Measurements from ENCODE around the gene ADGRG3. TPM values are rescaled to one million over a fixed set of nuclear protein-coding genes. Genes with fewer than 3 reads are reported as not detected.

The ADGRG3 gene
- total RNA-seq, 1 experiment from 2014 or later = 0.46 TPM

DNA sequence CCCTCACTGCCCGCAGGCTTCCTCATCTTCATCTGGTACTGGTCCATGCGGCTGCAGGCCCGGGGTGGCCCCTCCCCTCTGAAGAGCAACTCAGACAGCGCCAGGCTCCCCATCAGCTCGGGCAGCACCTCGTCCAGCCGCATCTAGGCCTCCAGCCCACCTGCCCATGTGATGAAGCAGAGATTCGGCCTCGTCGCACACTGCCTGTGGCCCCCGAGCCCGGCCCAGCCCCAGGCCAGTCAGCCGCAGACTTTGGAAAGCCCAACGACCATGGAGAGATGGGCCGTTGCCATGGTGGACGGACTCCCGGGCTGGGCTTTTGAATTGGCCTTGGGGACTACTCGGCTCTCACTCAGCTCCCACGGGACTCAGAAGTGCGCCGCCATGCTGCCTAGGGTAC lies 4.7 kb upstream of the ADGRG3 start:
- no peaks in the 10 kb centered on the region for H3K79me1 ChIP-seq (ENCODE audit: insufficient read depth, low read depth, low read length, poor library complexity, severe bottlenecking)
- no peak overlapping the region for H4K8ac ChIP-seq (replicated peaks; ENCODE audit: insufficient read length, low read depth, low read length)
- no peaks in the 10 kb centered on the region for H4K20me1 ChIP-seq (ENCODE audit: control insufficient read depth, insufficient read depth, insufficient read length)
- no peak overlapping the region for H3K23ac ChIP-seq (ENCODE audit: insufficient read length, low read depth, low read length)
- no peak overlapping the region for H3K27ac Mint-ChIP-seq
- no peaks in the 10 kb centered on the region for H3K9me3 Mint-ChIP-seq
- TF ChIP-seq, protein P1, sequence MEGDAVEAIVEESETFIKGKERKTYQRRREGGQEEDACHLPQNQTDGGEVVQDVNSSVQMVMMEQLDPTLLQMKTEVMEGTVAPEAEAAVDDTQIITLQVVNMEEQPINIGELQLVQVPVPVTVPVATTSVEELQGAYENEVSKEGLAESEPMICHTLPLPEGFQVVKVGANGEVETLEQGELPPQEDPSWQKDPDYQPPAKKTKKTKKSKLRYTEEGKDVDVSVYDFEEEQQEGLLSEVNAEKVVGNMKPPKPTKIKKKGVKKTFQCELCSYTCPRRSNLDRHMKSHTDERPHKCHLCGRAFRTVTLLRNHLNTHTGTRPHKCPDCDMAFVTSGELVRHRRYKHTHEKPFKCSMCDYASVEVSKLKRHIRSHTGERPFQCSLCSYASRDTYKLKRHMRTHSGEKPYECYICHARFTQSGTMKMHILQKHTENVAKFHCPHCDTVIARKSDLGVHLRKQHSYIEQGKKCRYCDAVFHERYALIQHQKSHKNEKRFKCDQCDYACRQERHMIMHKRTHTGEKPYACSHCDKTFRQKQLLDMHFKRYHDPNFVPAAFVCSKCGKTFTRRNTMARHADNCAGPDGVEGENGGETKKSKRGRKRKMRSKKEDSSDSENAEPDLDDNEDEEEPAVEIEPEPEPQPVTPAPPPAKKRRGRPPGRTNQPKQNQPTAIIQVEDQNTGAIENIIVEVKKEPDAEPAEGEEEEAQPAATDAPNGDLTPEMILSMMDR (conservative IDR thresholded peaks at IDR 0.05) = no peak
- 0 out of 2 replicates have a peak, but pooled peaks cover 1% of the 10 kb centered on the region for H3K27me3 ChIP-seq (ENCODE audit: insufficient read depth, low read length)
- no peak overlapping the region for H2AK5ac ChIP-seq (ENCODE audit: insufficient read length, low read length)
- no peak overlapping the region for H3K27ac ChIP-seq (ENCODE audit: insufficient read length, low read depth, low read length)
- no CpG with 5 or more reads among the region's 21 CpGs for WGBS (ENCODE audit: extremely low coverage, insufficient read length, low lambda C conversion rate)
- no peaks in the 10 kb centered on the region for H3K4me1 ChIP-seq (ENCODE audit: insufficient read depth, low read length)
- no peak overlapping the region for H3T11ph ChIP-seq (ENCODE audit: low read length)
- no peak for DNase-seq
- H4K5ac ChIP-seq (ENCODE audit: insufficient read length, low read depth, low read length) = no peak overlapping the region
- no peak overlapping the region for H2BK15ac ChIP-seq (ENCODE audit: low read depth, low read length)
- no peaks in the 10 kb centered on the region; the same call in 1 of the 2 replicates for H3K27me3 Mint-ChIP-seq (ENCODE audit: low read depth)
- H4K91ac ChIP-seq (ENCODE audit: insufficient read length, low read depth, low read length) = no peak overlapping the region
- H3K4me3 Mint-ChIP-seq = no peak overlapping the region
- H3K14ac ChIP-seq (ENCODE audit: insufficient read depth, low read length) = no peak overlapping the region
- no peak overlapping the region for H3K9ac ChIP-seq (ENCODE audit: extremely low read depth, insufficient read length, low read length)
- no peak overlapping the region for H3K4me2 ChIP-seq (ENCODE audit: insufficient read depth, insufficient read length, low read length)
- no peaks in the 10 kb centered on the region for H3K23me2 ChIP-seq (ENCODE audit: insufficient read length, low read depth, low read length, poor library complexity, severe bottlenecking)
- H3K18ac ChIP-seq (ENCODE audit: insufficient read length, low read depth, low read length) = no peak overlapping the region
- H3K4ac ChIP-seq (ENCODE audit: low read depth, low read length) = no peak overlapping the region
- no peaks in the 10 kb centered on the region for H3K36me3 Mint-ChIP-seq (ENCODE audit: insufficient read depth in 1 of 3, low read depth in 3 of 3)
- no peak overlapping the region for H2BK120ac ChIP-seq (ENCODE audit: low read depth, low read length, poor library complexity, severe bottlenecking)
- H3K79me2 ChIP-seq (ENCODE audit: insufficient read depth, low read length) = no peaks in the 10 kb centered on the region
- no peak overlapping the region for H3K56ac ChIP-seq (ENCODE audit: insufficient read length, low read depth, low read length)
- no peak overlapping the region for H2BK5ac ChIP-seq (ENCODE audit: insufficient read length, low read length)
- no peaks in the 10 kb centered on the region for H3K9me3 ChIP-seq (ENCODE audit: control insufficient read depth, low read depth, low read length)
- no peak overlapping the region for H2BK12ac ChIP-seq (ENCODE audit: insufficient read length, low read depth, low read length)
- peaks cover 0 to 3% of the 10 kb centered on the region in 2 experiments; a peak in 1 of 4 replicates for H3K4me1 Mint-ChIP-seq
- H2BK20ac ChIP-seq (ENCODE audit: low read depth, low read length, poor library complexity, severe bottlenecking) = no peak overlapping the region
- no peak overlapping the region for H2AFZ ChIP-seq (ENCODE audit: low read length)
